ENCODE data around the gene SMPX. TPM values are rescaled to one million over a fixed set of nuclear protein-coding genes. Genes with fewer than 3 reads are reported as not detected.

Gene SMPX
- total and polyA plus RNA-seq, 2 donors (not counting 1 experiment from before 2014, with no cell fraction given), result not detected

DNA sequence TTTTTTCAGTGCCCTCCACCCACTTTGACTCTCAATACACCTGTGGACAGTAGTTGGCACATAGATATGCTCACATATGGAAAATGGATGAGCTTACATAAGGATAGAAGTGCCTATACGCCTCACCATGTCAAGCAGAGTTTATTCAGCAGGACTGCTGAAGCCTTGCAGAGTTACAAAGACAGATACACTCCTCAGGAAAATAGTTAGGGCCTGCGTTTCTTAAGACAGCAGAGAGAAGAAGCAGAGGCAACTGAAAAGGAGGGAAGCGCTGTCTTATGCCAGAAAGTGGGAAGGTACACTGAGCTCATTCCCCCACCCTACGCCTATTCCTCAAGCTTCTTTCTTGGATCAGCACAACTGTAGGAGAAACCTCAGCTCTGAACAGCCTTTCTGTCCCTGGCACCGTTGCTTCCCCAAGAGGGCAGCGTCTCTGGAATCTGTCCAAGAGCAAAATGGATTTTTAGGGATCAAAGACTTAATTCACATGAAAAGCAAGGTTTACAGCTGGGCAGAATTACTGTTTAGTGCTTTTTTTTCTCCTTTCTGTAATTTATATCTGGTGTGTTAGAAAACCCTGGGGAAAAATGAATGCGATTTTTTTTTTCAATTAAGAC lies 44.2 kb upstream of the SMPX start:
- no peak overlapping the region for H3K9ac ChIP-seq (ENCODE audit: insufficient read depth, low read length)
- H3K4me1 ChIP-seq (ENCODE audit: control insufficient read depth, extremely low read depth, insufficient read depth, low read length), result no peaks in the 10 kb centered on the region
- no peak for DNase-seq (ENCODE audit: low read depth in 2 of 2)
- no peaks in the 10 kb centered on the region for H3K36me3 ChIP-seq (ENCODE audit: control insufficient read depth, insufficient read depth, low read length)
- no peak overlapping the region for H3K4me2 ChIP-seq (ENCODE audit: extremely low read depth, insufficient read depth, low read length)
- no peaks in the 10 kb centered on the region for H3K79me2 ChIP-seq (ENCODE audit: control insufficient read depth, insufficient read depth, low read length)
- H3K27me3 ChIP-seq (ENCODE audit: control insufficient read depth, insufficient read depth, low read length), result no peaks in the 10 kb centered on the region
- no peak overlapping the region for H2AFZ ChIP-seq (ENCODE audit: low read length)
- H3K4me3 ChIP-seq (replicated peaks in 1 of 4; ENCODE audit: control extremely low read depth in 1 of 4, insufficient read depth in 1 of 4, low read depth in 3 of 4, low read length in 4 of 4), result no peak overlapping the region
- H3K9me3 ChIP-seq (ENCODE audit: control insufficient read depth, insufficient read depth, low read depth, low read length), result no peaks in the 10 kb centered on the region
- H4K20me1 ChIP-seq (ENCODE audit: control insufficient read depth, extremely low read depth, insufficient read depth, low read length), result no peaks in the 10 kb centered on the region
- TF ChIP-seq, protein P1, sequence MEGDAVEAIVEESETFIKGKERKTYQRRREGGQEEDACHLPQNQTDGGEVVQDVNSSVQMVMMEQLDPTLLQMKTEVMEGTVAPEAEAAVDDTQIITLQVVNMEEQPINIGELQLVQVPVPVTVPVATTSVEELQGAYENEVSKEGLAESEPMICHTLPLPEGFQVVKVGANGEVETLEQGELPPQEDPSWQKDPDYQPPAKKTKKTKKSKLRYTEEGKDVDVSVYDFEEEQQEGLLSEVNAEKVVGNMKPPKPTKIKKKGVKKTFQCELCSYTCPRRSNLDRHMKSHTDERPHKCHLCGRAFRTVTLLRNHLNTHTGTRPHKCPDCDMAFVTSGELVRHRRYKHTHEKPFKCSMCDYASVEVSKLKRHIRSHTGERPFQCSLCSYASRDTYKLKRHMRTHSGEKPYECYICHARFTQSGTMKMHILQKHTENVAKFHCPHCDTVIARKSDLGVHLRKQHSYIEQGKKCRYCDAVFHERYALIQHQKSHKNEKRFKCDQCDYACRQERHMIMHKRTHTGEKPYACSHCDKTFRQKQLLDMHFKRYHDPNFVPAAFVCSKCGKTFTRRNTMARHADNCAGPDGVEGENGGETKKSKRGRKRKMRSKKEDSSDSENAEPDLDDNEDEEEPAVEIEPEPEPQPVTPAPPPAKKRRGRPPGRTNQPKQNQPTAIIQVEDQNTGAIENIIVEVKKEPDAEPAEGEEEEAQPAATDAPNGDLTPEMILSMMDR (conservative IDR thresholded peaks at IDR 0.05 in 1 of 2, IDR thresholded peaks at IDR 0.05 in 1 of 2; ENCODE audit: low read depth in 1 of 2, low read length in 2 of 2), result no peak
- no peak for TF ChIP-seq EZH2 (IDR thresholded peaks at IDR 0.05; ENCODE audit: low read length, missing control alignments)
- H3K27ac ChIP-seq (ENCODE audit: insufficient read depth, low read length), result no peak overlapping the region

DNA sequence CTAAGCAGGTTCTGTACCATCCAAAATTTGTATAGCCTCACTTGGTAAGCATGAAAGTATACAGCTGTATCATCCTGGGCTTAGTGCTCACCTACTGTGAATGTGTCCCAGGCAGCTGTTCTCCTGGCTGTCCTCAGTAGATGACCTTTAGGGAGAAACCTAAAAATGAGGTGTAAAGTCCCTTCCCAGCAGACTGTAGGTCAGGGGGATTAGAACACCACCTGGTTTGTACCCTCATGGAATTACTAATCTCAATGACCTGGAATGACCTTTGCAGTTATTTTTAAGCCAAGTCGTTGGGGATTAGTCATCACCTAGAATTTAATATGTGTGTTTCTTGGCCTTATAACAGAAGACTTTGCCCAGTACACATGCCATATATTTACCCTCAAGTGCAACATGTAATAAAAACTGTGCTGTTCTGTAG lies 42.4 kb upstream of the SMPX start:
- Histone ChIP-seq H3K9ac (ENCODE audit: insufficient read depth, low read length) (no peak overlapping the region), H3K36me3 (ENCODE audit: control insufficient read depth, insufficient read depth, low read length) (no peaks in the 10 kb centered on the region), H3K27me3 (ENCODE audit: control insufficient read depth, insufficient read depth, low read length) (no peaks in the 10 kb centered on the region), H4K20me1 (ENCODE audit: control insufficient read depth, extremely low read depth, insufficient read depth, low read length) (no peaks in the 10 kb centered on the region), H3K9me3 (ENCODE audit: control insufficient read depth, insufficient read depth, low read depth, low read length) (no peaks in the 10 kb centered on the region), H3K4me3 (replicated peaks in 1 of 4; ENCODE audit: control extremely low read depth in 1 of 4, insufficient read depth in 1 of 4, low read depth in 3 of 4, low read length in 4 of 4) (no peak overlapping the region), H3K27ac (ENCODE audit: insufficient read depth, low read length) (no peak overlapping the region), H3K4me2 (ENCODE audit: extremely low read depth, insufficient read depth, low read length) (no peak overlapping the region), H3K79me2 (ENCODE audit: control insufficient read depth, insufficient read depth, low read length) (no peaks in the 10 kb centered on the region), H3K4me1 (ENCODE audit: control insufficient read depth, extremely low read depth, insufficient read depth, low read length) (no peaks in the 10 kb centered on the region), H2AFZ (ENCODE audit: low read length) (no peak overlapping the region)
- TF ChIP-seq, protein P1 (conservative IDR thresholded peaks at IDR 0.05 in 1 of 2, IDR thresholded peaks at IDR 0.05 in 1 of 2; ENCODE audit: low read depth in 1 of 2, low read length in 2 of 2), result no peak
- TF ChIP-seq EZH2 (IDR thresholded peaks at IDR 0.05; ENCODE audit: low read length, missing control alignments), result no peak
- DNase-seq (ENCODE audit: low read depth in 2 of 2), result peak; percentile 45 to 46

DNA sequence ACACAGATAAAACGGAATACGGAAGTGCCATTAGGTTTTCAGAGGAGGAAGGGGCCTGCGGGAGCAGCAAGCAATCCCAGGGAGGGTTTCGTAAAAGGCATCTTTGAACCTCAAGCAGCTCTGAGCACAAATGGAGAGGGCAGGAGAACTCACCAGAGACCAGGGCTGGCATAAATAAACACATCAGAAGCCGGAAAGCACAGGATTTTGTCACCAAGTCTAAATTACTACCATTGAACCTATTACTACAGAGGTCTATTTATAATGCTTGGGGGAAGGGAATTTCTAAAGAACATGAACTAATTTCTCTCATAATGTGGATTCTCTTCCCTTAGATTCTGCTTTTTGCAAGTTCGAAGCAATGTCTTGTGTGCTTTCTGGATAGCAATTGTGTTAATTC lies 41.9 kb upstream of the SMPX start:
- Histone ChIP-seq H3K79me2 (ENCODE audit: control insufficient read depth, insufficient read depth, low read length) (no peaks in the 10 kb centered on the region), H3K36me3 (ENCODE audit: control insufficient read depth, insufficient read depth, low read length) (no peaks in the 10 kb centered on the region), H2AFZ (ENCODE audit: low read length) (no peak overlapping the region), H3K9me3 (ENCODE audit: control insufficient read depth, insufficient read depth, low read depth, low read length) (no peaks in the 10 kb centered on the region), H3K27ac (ENCODE audit: insufficient read depth, low read length) (no peak overlapping the region), H4K20me1 (ENCODE audit: control insufficient read depth, extremely low read depth, insufficient read depth, low read length) (no peaks in the 10 kb centered on the region), H3K9ac (ENCODE audit: insufficient read depth, low read length) (no peak overlapping the region), H3K4me1 (ENCODE audit: control insufficient read depth, extremely low read depth, insufficient read depth, low read length) (no peaks in the 10 kb centered on the region), H3K27me3 (ENCODE audit: control insufficient read depth, insufficient read depth, low read length) (no peaks in the 10 kb centered on the region), H3K4me2 (ENCODE audit: extremely low read depth, insufficient read depth, low read length) (no peak overlapping the region), H3K4me3 (replicated peaks in 1 of 4; ENCODE audit: control extremely low read depth in 1 of 4, insufficient read depth in 1 of 4, low read depth in 3 of 4, low read length in 4 of 4) (no peak overlapping the region)
- DNase-seq (ENCODE audit: low read depth in 2 of 2), result no peak
- TF ChIP-seq EZH2 (IDR thresholded peaks at IDR 0.05; ENCODE audit: low read length, missing control alignments), result no peak
- TF ChIP-seq, protein P1 (conservative IDR thresholded peaks at IDR 0.05 in 1 of 2, IDR thresholded peaks at IDR 0.05 in 1 of 2; ENCODE audit: low read depth in 1 of 2, low read length in 2 of 2), result no peak

Measured in fibroblast of lung (primary cell).